HepG2 (cell line): ENCODE results near the gene CNTN5. TPM values are rescaled to one million over a fixed set of nuclear protein-coding genes. Genes with fewer than 3 reads are reported as not detected.

Source experiments
- ATAC-seq: fragments of 200-7000 bp; cut with Tn5 transposase; 3 replicates; pipeline ENCODE4 v1.9.1; 2020; ENCODE audit warnings: mild to moderate bottlenecking, moderate library complexity
- BruUV-seq: library from RNA; stranded (reverse); fragments of 400-500 nt; replicated peaks from 2 replicates; lab custom pipeline; 2021; lab: Mats Ljungman, UMichigan
- CTCF ChIA-PET: fragments of 300-600 bp; formaldehyde crosslinking; extraction: SDS; loops from one replicate; lab custom pipeline; 2021; ENCODE audit warnings: low total read pairs, inconsistent platforms, low intra/inter-chr PET ratio; lab: Yijun Ruan, JAX
- POLR2A ChIA-PET: fragments of 350-600 bp; sonication (Branson Sonifier 250); formaldehyde crosslinking; loops from one replicate; lab custom pipeline; 2020; ENCODE audit warnings: antibody characterized with exemption, inconsistent platforms; lab: Yijun Ruan, JAX
- DNase-seq: peaks from one replicate; pipeline ENCODE4 v3.0.0-alpha.2; 2015; ENCODE audit warnings: low spot score
- FAIRE-seq: peaks from 3 replicates; lab custom pipeline; 2011; peaks lifted over from hg19 to GRCh38; lab: Jason Lieb, UNC
- H2AFZ ChIP-seq: one replicate; pipeline ENCODE4 v1.6.1; 2011; ENCODE audit warnings: low read length, inconsistent platforms
- H3K27ac ChIP-seq: fragments of 300-600 bp; 3 replicates; pipeline ENCODE4 v1.8.0; 2011; ENCODE audit warnings: mixed run types, mild to moderate bottlenecking, mixed read lengths, low read length, inconsistent platforms; ENCODE audit not compliant: insufficient read depth; ENCODE audit errors: extremely low read length
- H3K27me3 ChIP-seq, 2 experiments: fragments of 200-600 bp in 1 of 2; 2 replicates in 1 of 2; 3 replicates in 1 of 2; pipeline versions ENCODE4 v1.6.0 to v1.8.0; 2011; ENCODE audit warnings: low read length in 2 of 2, mild to moderate bottlenecking in 2 of 2, moderate library complexity in 2 of 2, inconsistent platforms in 1 of 2; ENCODE audit not compliant: insufficient read depth in 2 of 2, control insufficient read depth in 1 of 2
- H3K36me3 ChIP-seq, 2 experiments: fragments of 200-600 bp in 1 of 2; replicated peaks in 1 of 2; 2 replicates in 1 of 2; 3 replicates in 1 of 2; pipeline versions ENCODE4 v1.5.1 to v1.8.0; 2011; ENCODE audit warnings: low read length in 2 of 2, inconsistent platforms in 1 of 2; ENCODE audit not compliant: insufficient read depth in 2 of 2, control insufficient read depth in 1 of 2
- H3K4me1 ChIP-seq: 2 replicates; pipeline ENCODE4 v1.5.1; 2012; ENCODE audit warnings: low read length, inconsistent platforms; ENCODE audit not compliant: insufficient read depth
- H3K4me2 ChIP-seq: 2 replicates; pipeline ENCODE4 v1.6.0; 2011; ENCODE audit warnings: low read depth, low read length, inconsistent platforms
- H3K4me3 ChIP-seq, 3 experiments: fragments of 200-600 bp in 1 of 3; sonication (generic), shearing (Covaris generic) in 1 of 3; replicated peaks in 1 of 3; 2 replicates each; pipeline ENCODE4 v1.5.1; 2011 to 2016; ENCODE audit warnings: low read length in 3 of 3, inconsistent platforms in 2 of 3, low read depth in 2 of 3, mild to moderate bottlenecking in 2 of 3, control low read depth in 1 of 3, mixed read lengths in 1 of 3; ENCODE audit not compliant: insufficient read depth in 1 of 3
- H3K79me2 ChIP-seq: one replicate; pipeline ENCODE4 v1.6.1; 2011; ENCODE audit warnings: low read length, inconsistent platforms; ENCODE audit not compliant: insufficient read depth
- H3K9ac ChIP-seq: 2 replicates; pipeline ENCODE4 v1.6.0; 2011; ENCODE audit warnings: mild to moderate bottlenecking, low read depth, low read length, inconsistent platforms; ENCODE audit not compliant: insufficient read depth
- H3K9me3 ChIP-seq: 2 replicates; pipeline ENCODE4 v1.5.1; 2012; ENCODE audit warnings: mild to moderate bottlenecking, low read length
- H4K20me1 ChIP-seq: 2 replicates; pipeline ENCODE4 v1.6.0; 2011; ENCODE audit warnings: inconsistent platforms, mild to moderate bottlenecking, low read length, moderate library complexity; ENCODE audit not compliant: insufficient read depth
- HNRNPH1 ChIP-seq: fragments of 200-400 bp; formaldehyde crosslinking; optimal IDR thresholded peaks from 2 replicates; pipeline ENCODE3; 2017; ENCODE audit warnings: mild to moderate bottlenecking, low read depth, low read length
- HNRNPL ChIP-seq: fragments of 200-400 bp; formaldehyde crosslinking; IDR thresholded peaks from 2 replicates; pipeline ENCODE4 v1.6.1; 2017; ENCODE audit warnings: mild to moderate bottlenecking, low read depth, low read length
- HNRNPLL ChIP-seq: fragments of 200-400 bp; formaldehyde crosslinking; IDR thresholded peaks from 2 replicates; pipeline ENCODE4 v1.6.1; 2017; ENCODE audit warnings: mild to moderate bottlenecking, low read depth, low read length; ENCODE audit not compliant: poor library complexity, severe bottlenecking
- KLF12 ChIP-seq: sonication (generic); formaldehyde crosslinking; IDR thresholded peaks from 2 replicates; pipeline ENCODE4 v1.4.0; 2020; ENCODE audit warnings: missing genetic modification reagents, borderline replicate concordance
- KMT2A ChIP-seq: sonication (generic); formaldehyde crosslinking; IDR thresholded peaks from 2 replicates; pipeline ENCODE4 v1.4.0; 2020; ENCODE audit warnings: missing genetic modification reagents
- LCORL ChIP-seq, 2 experiments: fragments of 450-650 bp in 1 of 2; sonication (generic) in 1 of 2; formaldehyde crosslinking in 1 of 2; IDR thresholded peaks; 2 replicates each; pipeline versions ENCODE4 v1.5.0 to v1.6.1; 2017 to 2020; ENCODE audit warnings: antibody characterized with exemption in 1 of 2, missing genetic modification reagents in 1 of 2
- MXD1 ChIP-seq: sonication (generic); formaldehyde crosslinking; IDR thresholded peaks from 2 replicates; pipeline ENCODE4 v1.4.0; 2020; ENCODE audit warnings: mild to moderate bottlenecking, missing genetic modification reagents
- SIX4 ChIP-seq: sonication (generic); formaldehyde crosslinking; IDR thresholded peaks from 2 replicates; pipeline ENCODE4 v1.4.0; 2020; ENCODE audit warnings: missing genetic modification reagents
- SOX5 ChIP-seq: IDR thresholded peaks from 2 replicates; pipeline ENCODE4 v1.6.1; 2016; ENCODE audit warnings: borderline replicate concordance
- ZBTB8A ChIP-seq: sonication (generic); formaldehyde crosslinking; IDR thresholded peaks from 2 replicates; pipeline ENCODE4 v1.4.0; 2020; ENCODE audit warnings: mild to moderate bottlenecking, low read depth, missing genetic modification reagents, borderline replicate concordance
- ZNF232 ChIP-seq: sonication (generic); formaldehyde crosslinking; IDR thresholded peaks from 2 replicates; pipeline ENCODE4 v1.4.0; 2020; ENCODE audit warnings: missing genetic modification reagents, borderline replicate concordance
- ZNF720 ChIP-seq: sonication (generic); formaldehyde crosslinking; IDR thresholded peaks from 2 replicates; pipeline ENCODE4 v1.4.0; 2020; ENCODE audit warnings: missing genetic modification reagents
- ZNF782 ChIP-seq: sonication (generic); formaldehyde crosslinking; IDR thresholded peaks from 2 replicates; pipeline ENCODE4 v1.4.0; 2020; ENCODE audit warnings: missing genetic modification reagents, mild to moderate bottlenecking, borderline replicate concordance
- ZNF879 ChIP-seq: sonication (generic); formaldehyde crosslinking; IDR thresholded peaks from 2 replicates; pipeline ENCODE4 v1.8.1; 2023; ENCODE audit warnings: missing genetic modification reagents
- ZSCAN31 ChIP-seq: sonication (generic); formaldehyde crosslinking; IDR thresholded peaks from 2 replicates; pipeline ENCODE4 v1.5.0; 2020; ENCODE audit warnings: low read depth, mild to moderate bottlenecking, missing genetic modification reagents
- WGBS: methylation state at CpG from one replicate; pipeline ENCODE4 v1.1.6; 2017; ENCODE audit warnings: low lambda C conversion rate; 5-methylcytosine and 5-hydroxymethylcytosine counted together
- in situ Hi-C: cut with HindIII; loops from 2 replicates; pipeline ENCODE4 v1.10.0; 2017; ENCODE audit warnings: low pct_unique_long_range_greater_than_20kb; ENCODE audit not compliant: extremely low pct_ligation_motif_present
- intact Hi-C: fragments of 100-400 bp; cut with micrococcal nuclease; formaldehyde crosslinking; loops from one replicate; pipeline ENCODE4 v1.10.0; 2022; ENCODE audit not compliant: unreplicated experiment
- polyA plus RNA-seq, 8 experiments: library from polyadenylated mRNA; depleted of rRNA in 3 of 8; stranded (reverse) in 7 of 8; unstranded in 1 of 8; fragments of >200 nt; fragmentation: Illumina TruSeq in 4 of 8; extraction: Trizol in 4 of 8; gene quantifications; 2 replicates each; pipeline versions ENCODE4 v1.2.1 to v1.2.3, GENCODE V29; 2011 to 2016; ENCODE audit warnings: low read depth in 4 of 8, missing spikeins in 1 of 8, mixed read lengths in 1 of 8; ENCODE audit not compliant: insufficient read depth in 1 of 8
- total RNA-seq, 5 experiments: library from RNA; depleted of rRNA; stranded (reverse); fragments of >200 nt; fragmentation: Illumina TruSeq; extraction: Trizol; gene quantifications; 2 replicates each; pipeline ENCODE4 v1.2.3, GENCODE V29; 2016; ENCODE audit warnings: low read depth in 1 of 5
- TF ChIP-seq, protein P1 (sequence below): sonication (generic); formaldehyde crosslinking; IDR thresholded peaks from 2 replicates; pipeline ENCODE4 v1.5.0; 2020; ENCODE audit warnings: mild to moderate bottlenecking, missing genetic modification reagents
- TF ChIP-seq, protein P2 (sequence below): sonication (generic); formaldehyde crosslinking; IDR thresholded peaks from 2 replicates; pipeline ENCODE4 v1.4.0; 2020; ENCODE audit warnings: mild to moderate bottlenecking, missing genetic modification reagents

Gene CNTN5
- total and polyA plus RNA-seq, 2 of the 13 experiments (the other 11 are each of a cell fraction or from before 2014, with no cell fraction given): not detected

- WGBS: 0% methylated on average over 1 of the region's 1 CpG
- intact Hi-C loops: no loop called here
- no peak for FAIRE-seq
Observed at GRCh38 chr11:99534812-99535211, 514.1 kb downstream of the CNTN5 start.

DNA sequence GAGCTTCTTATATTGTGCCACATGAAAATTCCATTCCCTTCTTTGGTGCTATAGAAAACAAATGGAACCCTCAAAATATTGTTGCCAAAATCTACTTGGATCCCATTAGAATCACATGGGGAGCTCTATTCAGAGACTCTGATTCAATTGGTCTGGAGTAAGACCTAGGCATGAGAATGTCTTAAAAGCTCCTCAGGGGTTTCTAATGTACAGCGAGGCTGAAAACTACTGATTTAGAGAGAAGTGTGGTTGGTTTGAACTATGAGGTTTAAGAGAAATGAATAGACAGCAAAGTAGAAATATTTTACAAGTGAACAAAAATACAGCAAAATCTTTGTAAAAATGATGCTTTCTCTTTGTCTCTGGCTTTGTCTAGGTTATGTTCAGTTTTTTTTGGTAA is 514.7 kb downstream of the CNTN5 start:
- DNase-seq: no peak
- in situ Hi-C loops: no loop called here
- 0% methylated on average over 1 of the region's 1 CpG for WGBS
- FAIRE-seq: no peak
- H3K4me3 ChIP-seq: no peak overlapping the region
- H3K36me3 ChIP-seq: no peaks in the 10 kb centered on the region
- H3K27ac ChIP-seq: no peak overlapping the region
- ATAC-seq: no peak
- H4K20me1 ChIP-seq: no peaks in the 10 kb centered on the region
- H3K9ac ChIP-seq: no peak overlapping the region
- POLR2A ChIA-PET: no interaction called here
- no peak overlapping the region for H3K4me2 ChIP-seq
- intact Hi-C loops: no loop called here
- no peak overlapping the region for H2AFZ ChIP-seq
- CTCF ChIA-PET: no interaction called here
- BruUV-seq: no TSS peak
- H3K79me2 ChIP-seq: no peaks in the 10 kb centered on the region
- no peaks in the 10 kb centered on the region for H3K27me3 ChIP-seq
- H3K4me1 ChIP-seq: no peaks in the 10 kb centered on the region
- no peaks in the 10 kb centered on the region for H3K9me3 ChIP-seq
- TF ChIP-seq KLF12: no peak
- TF ChIP-seq MXD1 (CRISPR knock-in tag): no peak
- TF ChIP-seq HNRNPL: no peak
- TF ChIP-seq SIX4 (CRISPR knock-in tag): no peak
- TF ChIP-seq SOX5 (CRISPR knock-in tag): no peak
- TF ChIP-seq ZNF720 (CRISPR knock-in tag): no peak
- TF ChIP-seq, protein P1, sequence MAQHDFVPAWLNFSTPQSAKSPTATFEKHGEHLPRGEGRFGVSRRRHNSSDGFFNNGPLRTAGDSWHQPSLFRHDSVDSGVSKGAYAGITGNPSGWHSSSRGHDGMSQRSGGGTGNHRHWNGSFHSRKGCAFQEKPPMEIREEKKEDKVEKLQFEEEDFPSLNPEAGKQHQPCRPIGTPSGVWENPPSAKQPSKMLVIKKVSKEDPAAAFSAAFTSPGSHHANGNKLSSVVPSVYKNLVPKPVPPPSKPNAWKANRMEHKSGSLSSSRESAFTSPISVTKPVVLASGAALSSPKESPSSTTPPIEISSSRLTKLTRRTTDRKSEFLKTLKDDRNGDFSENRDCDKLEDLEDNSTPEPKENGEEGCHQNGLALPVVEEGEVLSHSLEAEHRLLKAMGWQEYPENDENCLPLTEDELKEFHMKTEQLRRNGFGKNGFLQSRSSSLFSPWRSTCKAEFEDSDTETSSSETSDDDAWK (CRISPR knock-in tag): no peak

More at GRCh38 chr11:99534812-99535211, 514.1 kb downstream of the CNTN5 start:
- Histone ChIP-seq H2AFZ (no peak overlapping the region), H3K9me3 (no peaks in the 10 kb centered on the region), H3K27me3 (no peaks in the 10 kb centered on the region), H3K79me2 (no peaks in the 10 kb centered on the region), H3K4me3 (no peak overlapping the region), H4K20me1 (no peaks in the 10 kb centered on the region), H3K9ac (no peak overlapping the region), H3K4me2 (no peak overlapping the region), H3K27ac (no peak overlapping the region), H3K4me1 (no peaks in the 10 kb centered on the region), H3K36me3 (no peaks in the 10 kb centered on the region)
- ChIA-PET CTCF (no interaction called here), POLR2A (no interaction called here)
- DNase-seq (no peak), ATAC-seq (no peak)
- in situ Hi-C loops: no loop called here
- no TSS peak for BruUV-seq
- TF ChIP-seq ZSCAN31 (CRISPR knock-in tag) (no peak), HNRNPLL (no peak), HNRNPH1 (no peak), ZNF232 (no peak), ZNF782 (no peak), LCORL (IDR thresholded peaks at IDR 0.05) (no peak), LCORL (CRISPR knock-in tag; IDR thresholded peaks at IDR 0.05) (no peak), ZBTB8A (CRISPR knock-in tag) (no peak), KMT2A (no peak), ZNF720 (CRISPR knock-in tag) (no peak), ZNF879 (CRISPR knock-in tag) (no peak)
- TF ChIP-seq, protein P2, sequence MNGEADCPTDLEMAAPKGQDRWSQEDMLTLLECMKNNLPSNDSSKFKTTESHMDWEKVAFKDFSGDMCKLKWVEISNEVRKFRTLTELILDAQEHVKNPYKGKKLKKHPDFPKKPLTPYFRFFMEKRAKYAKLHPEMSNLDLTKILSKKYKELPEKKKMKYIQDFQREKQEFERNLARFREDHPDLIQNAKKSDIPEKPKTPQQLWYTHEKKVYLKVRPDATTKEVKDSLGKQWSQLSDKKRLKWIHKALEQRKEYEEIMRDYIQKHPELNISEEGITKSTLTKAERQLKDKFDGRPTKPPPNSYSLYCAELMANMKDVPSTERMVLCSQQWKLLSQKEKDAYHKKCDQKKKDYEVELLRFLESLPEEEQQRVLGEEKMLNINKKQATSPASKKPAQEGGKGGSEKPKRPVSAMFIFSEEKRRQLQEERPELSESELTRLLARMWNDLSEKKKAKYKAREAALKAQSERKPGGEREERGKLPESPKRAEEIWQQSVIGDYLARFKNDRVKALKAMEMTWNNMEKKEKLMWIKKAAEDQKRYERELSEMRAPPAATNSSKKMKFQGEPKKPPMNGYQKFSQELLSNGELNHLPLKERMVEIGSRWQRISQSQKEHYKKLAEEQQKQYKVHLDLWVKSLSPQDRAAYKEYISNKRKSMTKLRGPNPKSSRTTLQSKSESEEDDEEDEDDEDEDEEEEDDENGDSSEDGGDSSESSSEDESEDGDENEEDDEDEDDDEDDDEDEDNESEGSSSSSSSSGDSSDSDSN (CRISPR knock-in tag): no peak
